Stimulated activated naive B cell treated with anti-CD40 and anti-IgM and Interleukin-4, amounts not matched to agents 10 μg/mL and 1 μg/mL and 100 μg/mL, for 72 hours (primary cell): ENCODE data around the gene CAPN11.

Experiments used
- ATAC-seq, 2 donors: fragments of 150-1000 bp; cut with Tn5 transposase; replicated peaks; 2 replicates each; pipeline ENCODE4 v1.10.0; 2021; ENCODE audit warnings: moderate library complexity in 1 of 2
- DNase-seq: peaks from one replicate; pipeline ENCODE4 v3.0.0; 2021
- H3K27ac Mint-ChIP-seq: one replicate; pipeline ENCODE4 v1.8.0; 2022; ENCODE audit warnings: mild to moderate bottlenecking, mixed read lengths
- H3K27me3 Mint-ChIP-seq, 2 donors: one replicate each; pipeline ENCODE4 v1.8.0; 2022; ENCODE audit warnings: mixed read lengths in 2 of 2
- H3K36me3 Mint-ChIP-seq, 2 donors: one replicate each; pipeline ENCODE4 v1.8.0; 2022; ENCODE audit warnings: mixed read lengths in 2 of 2, mild to moderate bottlenecking in 1 of 2
- H3K4me1 Mint-ChIP-seq, 2 donors: one replicate each; pipeline ENCODE4 v1.8.0; 2022; ENCODE audit warnings: mixed read lengths in 2 of 2, mild to moderate bottlenecking in 1 of 2
- H3K4me3 Mint-ChIP-seq, 2 donors: one replicate each; pipeline ENCODE4 v1.8.0; 2022; ENCODE audit warnings: mild to moderate bottlenecking in 2 of 2, mixed read lengths in 2 of 2, moderate library complexity in 1 of 2
- H3K9me3 Mint-ChIP-seq, 2 donors: one replicate each; pipeline ENCODE4 v1.8.0; 2022; ENCODE audit warnings: mixed read lengths in 2 of 2, mild to moderate bottlenecking in 1 of 2

Gene CAPN11

DNA sequence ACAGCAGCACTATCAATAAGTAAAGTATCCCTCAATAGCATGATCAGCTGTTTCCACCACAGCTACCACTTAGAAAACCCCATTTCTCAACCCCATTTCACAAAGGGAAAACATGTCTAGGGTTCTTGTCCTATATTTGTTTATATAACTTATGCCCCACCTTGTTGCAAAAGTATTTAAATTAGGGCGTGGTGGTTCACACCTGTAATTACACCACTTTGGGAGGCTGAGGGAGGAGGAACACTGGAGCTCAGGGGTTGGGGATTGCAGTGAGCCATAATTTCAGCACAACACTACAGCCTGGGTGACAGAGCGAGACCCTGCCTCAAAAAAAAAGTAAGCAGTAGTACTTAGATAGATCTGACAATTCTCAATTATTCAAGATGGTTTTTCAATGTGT lies 35.1 kb upstream of the CAPN11 start:
- peaks cover 47 to 75% of the 10 kb centered on the region in 2 donors for H3K4me1 Mint-ChIP-seq
- ATAC-seq (no peak), DNase-seq (no peak)
- no peaks in the 10 kb centered on the region for H3K9me3 Mint-ChIP-seq
- no peaks in the 10 kb centered on the region for H3K27me3 Mint-ChIP-seq
- H3K36me3 Mint-ChIP-seq, result peaks cover 7 to 14% of the 10 kb centered on the region in 2 donors
- H3K4me3 Mint-ChIP-seq, result no peak overlapping the region
- no peak overlapping the region for H3K27ac Mint-ChIP-seq

DNA sequence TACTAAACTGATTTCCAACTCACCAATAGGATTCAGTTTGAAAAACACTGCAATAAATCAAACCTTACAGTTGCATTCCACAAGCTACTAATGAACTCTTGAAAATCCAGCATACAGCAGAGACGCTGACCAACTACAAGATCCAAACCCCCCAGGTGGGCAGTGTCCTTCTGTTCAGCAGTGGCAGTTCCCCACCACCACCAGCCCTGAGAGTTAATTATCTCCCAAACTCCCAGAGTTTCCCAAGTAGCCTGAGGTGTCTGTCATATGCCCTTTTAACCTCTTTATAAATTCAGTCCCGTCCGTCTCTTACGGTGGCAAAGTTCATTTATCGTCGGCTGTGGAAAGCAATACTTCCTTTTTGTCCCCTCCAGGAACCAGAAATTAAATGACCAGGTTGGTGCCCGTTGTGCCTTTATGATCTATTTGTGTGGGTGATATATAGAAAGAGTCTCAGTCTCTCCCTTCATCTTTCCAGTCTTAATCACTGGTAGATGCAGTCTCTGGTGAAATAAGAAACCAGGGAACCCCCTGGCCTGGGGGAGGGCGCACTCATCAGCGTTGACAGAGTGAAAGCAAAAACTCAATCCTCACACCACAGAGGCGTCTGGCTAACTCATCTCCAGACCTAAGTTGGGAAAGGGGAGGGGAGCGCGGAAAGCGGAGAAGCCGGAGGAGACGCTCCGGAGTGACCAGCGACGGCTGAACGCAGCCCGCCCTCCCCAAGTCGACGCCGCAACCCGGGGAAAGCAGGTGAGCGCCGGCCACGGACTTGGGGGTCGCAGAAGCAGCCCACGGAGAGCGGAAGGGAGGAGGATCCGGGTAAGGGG lies 32.1 kb upstream of the CAPN11 start:
- peak overlapping the region; percentile 97 for H3K27ac Mint-ChIP-seq
- peak; percentile 69 to 78 for ATAC-seq
- peaks cover 37 to 60% of the 10 kb centered on the region in 2 donors for H3K4me1 Mint-ChIP-seq

GRCh38 chr6:44127186-44128019 lies 31.2 kb upstream of the CAPN11 start, which contains the start of the genes MRPL14 and TMEM63B:
Gene MRPL14 (minus strand): TSS chr6:44127452. CDS start chr6:44116611, 10,841 bp downstream.
Gene TMEM63B (plus strand): TSS chr6:44127554. CDS start chr6:44134585, 7,031 bp downstream.
- peak; percentile 87 to 88 for ATAC-seq
- peaks cover 41 to 62% of the 10 kb centered on the region in 2 donors for H3K4me1 Mint-ChIP-seq
- H3K27ac Mint-ChIP-seq, result peak within 1 kb of the TSS; percentile 97

More for the DNA sequence above, 32.1 kb upstream of the CAPN11 start:
- Mint-ChIP-seq H3K36me3 (peaks cover 5 to 10% of the 10 kb centered on the region in 2 donors), H3K27me3 (no peaks in the 10 kb centered on the region), H3K4me3 (peak overlapping the region; percentile 88 to 100), H3K9me3 (no peaks in the 10 kb centered on the region)
- peak; percentile 67 for DNase-seq

DNA sequence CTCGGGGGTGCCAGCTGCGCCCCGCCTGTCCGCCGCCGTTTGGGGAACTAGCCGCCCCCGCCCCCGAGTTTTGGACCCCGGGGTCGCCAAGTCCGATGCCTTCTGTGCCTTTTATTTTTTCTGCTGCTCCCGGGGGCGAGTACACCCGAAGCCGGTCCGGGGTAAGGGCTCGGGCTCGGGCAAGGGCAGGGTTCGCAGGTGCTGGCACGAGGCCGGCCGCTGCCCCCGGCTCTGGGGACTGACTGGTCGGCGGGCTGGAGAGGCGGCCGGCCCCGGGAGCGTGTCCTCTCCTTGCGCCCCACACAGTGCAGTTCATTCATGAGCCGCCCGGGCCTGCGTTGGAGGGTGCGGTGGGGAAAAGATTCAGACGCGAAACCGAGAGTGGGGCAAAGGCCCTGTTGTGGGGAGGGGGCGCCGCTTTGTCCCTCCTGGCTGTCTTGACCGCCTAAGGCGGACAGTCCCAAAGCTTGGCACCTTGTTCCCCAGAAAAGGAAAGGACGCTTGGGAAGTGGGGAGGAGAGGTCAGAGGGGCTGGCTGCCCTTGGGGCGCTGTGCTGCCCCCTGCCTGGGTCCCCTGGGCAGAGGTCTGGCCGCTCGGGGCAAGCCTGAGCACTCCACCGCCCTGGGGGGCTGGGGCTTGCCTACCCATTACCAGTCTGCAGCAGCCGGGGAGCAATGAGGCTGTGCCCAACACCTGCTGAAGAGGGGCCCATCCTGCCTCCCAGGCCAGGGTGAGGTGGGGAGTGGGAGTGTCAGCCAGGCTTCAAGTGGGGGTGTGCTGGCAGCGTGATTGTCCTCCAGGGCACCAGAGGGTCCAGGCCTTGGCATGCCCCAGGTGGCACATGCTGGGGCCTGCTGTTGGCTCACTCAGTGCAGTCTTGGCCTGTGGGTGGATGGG lies 30.4 kb upstream of the CAPN11 start:
- Mint-ChIP-seq H3K4me3 (peak overlapping the region; percentile 88 to 100), H3K27ac (peak overlapping the region; percentile 97), H3K4me1 (peaks cover 37 to 62% of the 10 kb centered on the region in 2 donors), H3K27me3 (no peaks in the 10 kb centered on the region), H3K9me3 (no peaks in the 10 kb centered on the region), H3K36me3 (peaks cover 5 to 17% of the 10 kb centered on the region in 2 donors)
- ATAC-seq (peak; percentile 31 to 36), DNase-seq (no peak)

More at GRCh38 chr6:44127186-44128019, 31.2 kb upstream of the CAPN11 start, which contains the start of the genes MRPL14 and TMEM63B:
- Mint-ChIP-seq H3K36me3 (peaks cover 5 to 14% of the 10 kb centered on the region in 2 donors), H3K9me3 (no peaks in the 10 kb centered on the region), H3K4me3 (peak within 1 kb of the TSS; percentile 88 to 100), H3K27me3 (no peaks in the 10 kb centered on the region)
- peak; percentile 90 for DNase-seq

GRCh38 chr6:44129841-44130322 lies 28.7 kb upstream of the CAPN11 start:
- no peak for DNase-seq
- peaks cover 11 to 17% of the 10 kb centered on the region in 2 donors for H3K36me3 Mint-ChIP-seq
- H3K27me3 Mint-ChIP-seq, result no peaks in the 10 kb centered on the region
- ATAC-seq, result no peak
- no peaks in the 10 kb centered on the region for H3K9me3 Mint-ChIP-seq
- H3K27ac Mint-ChIP-seq, result peak overlapping the region; percentile 26
- H3K4me1 Mint-ChIP-seq, result peaks cover 26 to 54% of the 10 kb centered on the region in 2 donors
- no peak overlapping the region for H3K4me3 Mint-ChIP-seq

- Mint-ChIP-seq H3K36me3 (peaks cover 18 to 29% of the 10 kb centered on the region in 2 donors), H3K9me3 (no peaks in the 10 kb centered on the region), H3K27ac (no peak overlapping the region), H3K4me1 (peaks cover 16 to 37% of the 10 kb centered on the region in 2 donors), H3K27me3 (no peaks in the 10 kb centered on the region), H3K4me3 (no peak overlapping the region)
- ATAC-seq (no peak), DNase-seq (no peak)
Observed at GRCh38 chr6:44131892-44132291, 26.7 kb upstream of the CAPN11 start.

- H3K27ac Mint-ChIP-seq, result no peak overlapping the region
- no peak overlapping the region for H3K4me3 Mint-ChIP-seq
- peaks cover 24 to 34% of the 10 kb centered on the region in 2 donors for H3K36me3 Mint-ChIP-seq
- ATAC-seq (no peak), DNase-seq (no peak)
- no peaks in the 10 kb centered on the region for H3K27me3 Mint-ChIP-seq
- peaks cover 16 to 37% of the 10 kb centered on the region in 2 donors for H3K4me1 Mint-ChIP-seq
- no peaks in the 10 kb centered on the region for H3K9me3 Mint-ChIP-seq
Observed at GRCh38 chr6:44132476-44132875, 26.1 kb upstream of the CAPN11 start.

GRCh38 chr6:44133003-44133931 lies 25.4 kb upstream of the CAPN11 start:
- no peak overlapping the region for H3K4me3 Mint-ChIP-seq
- DNase-seq, result no peak
- no peak overlapping the region for H3K27ac Mint-ChIP-seq
- H3K4me1 Mint-ChIP-seq, result peaks cover 12 to 34% of the 10 kb centered on the region in 2 donors
- H3K36me3 Mint-ChIP-seq, result peaks cover 24 to 34% of the 10 kb centered on the region in 2 donors
- no peaks in the 10 kb centered on the region for H3K27me3 Mint-ChIP-seq
- no peaks in the 10 kb centered on the region for H3K9me3 Mint-ChIP-seq
- peak; percentile 48 for ATAC-seq

GRCh38 chr6:44133981-44134711 lies 24.5 kb upstream of the CAPN11 start:
- peaks cover 29 to 38% of the 10 kb centered on the region in 2 donors for H3K36me3 Mint-ChIP-seq

DNA sequence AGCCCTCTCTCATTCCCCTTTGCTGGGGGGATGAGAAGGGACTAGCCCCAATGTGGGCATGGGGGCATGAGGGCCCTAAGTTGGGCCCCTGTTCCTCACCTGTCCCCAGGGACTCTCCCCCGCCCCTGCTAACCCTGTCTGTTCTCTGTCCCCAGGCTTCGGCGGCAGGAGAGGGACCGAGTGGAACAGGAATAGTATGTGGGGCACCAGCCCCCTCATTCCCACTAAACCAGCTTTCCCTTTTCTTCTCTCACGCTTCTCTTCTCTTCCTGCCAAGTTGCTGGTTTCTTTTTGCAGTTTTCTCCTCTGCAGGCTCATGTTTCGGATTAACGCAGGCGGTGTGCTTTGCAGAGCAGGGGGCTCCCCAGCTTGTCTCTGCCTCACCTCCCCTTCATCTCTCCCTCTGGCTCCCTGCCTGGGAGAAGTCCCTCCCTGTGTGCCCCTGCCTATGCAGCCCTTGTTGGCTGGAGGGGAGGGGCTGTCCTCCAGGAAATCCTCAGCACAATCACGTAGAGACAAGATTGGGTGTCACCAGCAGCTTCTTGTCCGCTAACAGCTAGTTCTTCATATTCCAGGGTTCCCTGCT lies 23.4 kb upstream of the CAPN11 start:
- Mint-ChIP-seq H3K36me3 (peaks cover 37 to 49% of the 10 kb centered on the region in 2 donors), H3K4me1 (peaks cover 12 to 24% of the 10 kb centered on the region in 2 donors), H3K9me3 (no peaks in the 10 kb centered on the region), H3K4me3 (no peak overlapping the region), H3K27me3 (no peaks in the 10 kb centered on the region), H3K27ac (no peak overlapping the region)
- DNase-seq (no peak), ATAC-seq (no peak)

More at GRCh38 chr6:44133981-44134711, 24.5 kb upstream of the CAPN11 start:
- no peak for ATAC-seq
- Mint-ChIP-seq H3K9me3 (no peaks in the 10 kb centered on the region), H3K4me1 (peaks cover 12 to 25% of the 10 kb centered on the region in 2 donors), H3K27ac (no peak overlapping the region), H3K27me3 (no peaks in the 10 kb centered on the region), H3K4me3 (no peak overlapping the region)
- DNase-seq, result no peak

GRCh38 chr6:44135875-44136274 lies 22.7 kb upstream of the CAPN11 start:
- H3K36me3 Mint-ChIP-seq, result peaks cover 42 to 55% of the 10 kb centered on the region in 2 donors
- ATAC-seq (no peak), DNase-seq (no peak)
- H3K4me3 Mint-ChIP-seq, result no peak overlapping the region
- no peaks in the 10 kb centered on the region for H3K27me3 Mint-ChIP-seq
- no peaks in the 10 kb centered on the region for H3K9me3 Mint-ChIP-seq
- H3K4me1 Mint-ChIP-seq, result peaks cover 12 to 24% of the 10 kb centered on the region in 2 donors
- H3K27ac Mint-ChIP-seq, result no peak overlapping the region
